Activated CD8-positive, alpha-beta memory T cell treated with anti-CD3 and anti-CD28 coated beads for 1 hour (primary cell): ENCODE measurements around the gene ACKR1.

Source experiments
- DNase-seq, 2 donors: peaks; one replicate each; pipeline ENCODE4 v3.0.0-alpha.2; 2020; ENCODE audit warnings: low read depth in 1 of 2; ENCODE audit errors: extremely low read depth in 1 of 2

Gene ACKR1

DNA sequence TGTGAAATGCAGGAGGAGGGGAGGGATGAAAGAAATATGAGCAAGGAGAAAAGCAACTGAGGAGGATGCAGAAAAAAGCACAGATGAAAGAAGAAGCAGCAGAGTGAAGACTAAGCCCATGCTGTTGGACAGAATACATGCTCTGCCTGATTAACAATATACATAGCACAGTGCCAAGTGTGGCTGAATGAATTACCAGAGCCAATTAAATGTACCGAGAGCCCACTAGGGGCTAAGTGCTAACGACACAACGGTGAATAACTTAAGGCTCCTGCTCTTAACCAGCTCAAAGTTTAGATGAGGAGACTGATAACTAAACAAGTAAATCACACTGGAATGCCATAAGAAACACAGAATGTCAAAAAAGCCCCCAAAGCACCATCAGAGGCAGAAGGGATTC is 17.6 kb upstream of the ACKR1 start:
- DNase-seq, result no peak

DNA sequence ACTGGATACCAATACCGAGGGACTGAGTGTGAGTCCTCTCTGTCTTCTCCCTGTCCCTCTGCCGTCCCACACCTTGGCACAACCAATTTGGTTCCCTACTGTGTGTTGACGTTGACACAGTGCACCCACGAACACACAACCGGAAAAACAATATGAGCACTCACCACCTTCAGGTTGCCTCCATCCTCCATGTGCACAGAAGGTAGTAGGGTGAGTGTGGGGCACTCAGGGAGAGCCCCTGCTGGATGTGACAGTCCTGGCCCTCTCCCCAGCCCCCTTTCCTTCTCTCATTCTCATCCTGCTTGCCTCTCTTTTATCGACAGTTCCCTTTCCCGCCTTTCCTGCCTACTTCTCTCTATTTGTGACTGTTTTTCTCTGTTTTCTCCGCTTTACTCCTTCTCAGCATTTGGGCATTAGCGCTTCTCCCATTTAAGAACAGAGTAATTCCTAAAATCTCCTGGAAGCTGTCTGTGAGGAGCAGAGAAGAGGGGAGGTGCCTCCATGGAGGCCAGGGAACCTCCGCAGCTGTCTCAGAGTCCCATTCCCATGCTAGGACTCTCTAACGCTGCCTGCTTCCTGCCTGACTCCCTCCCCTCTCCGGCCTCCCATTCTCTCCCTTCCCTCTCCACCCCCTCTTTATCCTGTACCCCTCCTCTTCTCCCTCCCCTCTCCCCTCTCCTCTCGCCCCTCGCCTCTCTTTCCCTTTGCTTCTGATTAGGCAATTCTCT is 16.9 kb upstream of the ACKR1 start:
- no peak for DNase-seq

DNA sequence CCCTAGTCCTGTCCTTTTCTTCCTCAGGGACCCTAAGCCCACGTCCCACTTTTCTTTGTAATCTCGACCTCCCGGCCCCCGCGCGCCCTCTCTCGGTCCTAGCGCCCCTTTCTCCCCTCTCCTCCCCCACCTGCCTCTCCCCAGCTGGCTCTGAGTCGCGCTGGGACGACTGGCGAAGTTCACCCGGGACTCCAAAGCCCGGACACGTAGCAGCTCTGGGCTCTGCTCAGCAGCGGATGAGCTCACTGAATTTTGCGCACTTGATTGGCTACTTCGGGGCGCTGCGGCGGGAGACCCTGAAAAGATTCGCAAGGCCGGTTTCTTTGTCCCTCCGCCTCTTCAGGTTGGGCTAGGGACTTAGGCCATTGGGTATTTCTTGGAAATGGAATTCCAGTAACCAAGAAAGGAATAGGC is 16.3 kb upstream of the ACKR1 start:
- DNase-seq, result no peak

DNA sequence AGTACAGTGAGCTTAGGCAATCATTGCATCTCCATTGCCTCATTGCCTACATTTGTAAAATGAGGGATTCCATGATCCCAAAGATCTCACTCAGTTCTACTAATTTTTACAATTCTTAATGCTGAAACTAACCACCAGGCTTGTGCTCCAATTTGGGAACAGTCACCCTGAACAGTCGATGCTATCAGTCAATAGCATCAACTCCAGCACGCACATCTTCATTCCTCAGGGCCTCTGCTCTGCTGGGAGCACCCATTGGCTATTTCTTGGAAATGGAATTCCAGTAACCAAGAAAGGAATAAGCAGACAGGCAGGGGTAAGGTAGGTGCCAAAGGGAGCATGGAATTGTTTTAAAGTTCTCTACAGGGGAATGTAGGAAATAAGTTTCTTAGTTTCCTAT is 14.2 kb upstream of the ACKR1 start:
- DNase-seq, result no peak

DNA sequence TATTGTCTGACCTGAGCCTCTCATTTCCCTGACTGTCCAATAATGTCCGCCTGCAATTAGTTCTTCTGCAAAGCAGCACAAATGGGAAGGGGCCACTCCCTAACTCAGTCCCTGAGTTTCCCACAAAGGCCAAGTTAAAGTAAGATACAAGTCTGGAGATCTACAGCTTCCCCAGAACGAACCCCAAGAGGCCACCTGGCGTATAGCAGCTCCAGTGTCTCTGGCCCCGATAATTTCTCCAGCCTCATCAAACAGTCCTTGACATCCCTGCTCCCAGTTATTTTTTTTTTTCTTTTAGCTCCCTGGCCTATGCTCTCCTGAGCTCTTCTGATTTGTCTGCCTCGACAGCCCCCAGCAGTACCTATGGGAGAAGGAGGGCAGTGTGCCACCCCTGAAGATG is 8.1 kb upstream of the ACKR1 start:
- DNase-seq, result no peak

DNA sequence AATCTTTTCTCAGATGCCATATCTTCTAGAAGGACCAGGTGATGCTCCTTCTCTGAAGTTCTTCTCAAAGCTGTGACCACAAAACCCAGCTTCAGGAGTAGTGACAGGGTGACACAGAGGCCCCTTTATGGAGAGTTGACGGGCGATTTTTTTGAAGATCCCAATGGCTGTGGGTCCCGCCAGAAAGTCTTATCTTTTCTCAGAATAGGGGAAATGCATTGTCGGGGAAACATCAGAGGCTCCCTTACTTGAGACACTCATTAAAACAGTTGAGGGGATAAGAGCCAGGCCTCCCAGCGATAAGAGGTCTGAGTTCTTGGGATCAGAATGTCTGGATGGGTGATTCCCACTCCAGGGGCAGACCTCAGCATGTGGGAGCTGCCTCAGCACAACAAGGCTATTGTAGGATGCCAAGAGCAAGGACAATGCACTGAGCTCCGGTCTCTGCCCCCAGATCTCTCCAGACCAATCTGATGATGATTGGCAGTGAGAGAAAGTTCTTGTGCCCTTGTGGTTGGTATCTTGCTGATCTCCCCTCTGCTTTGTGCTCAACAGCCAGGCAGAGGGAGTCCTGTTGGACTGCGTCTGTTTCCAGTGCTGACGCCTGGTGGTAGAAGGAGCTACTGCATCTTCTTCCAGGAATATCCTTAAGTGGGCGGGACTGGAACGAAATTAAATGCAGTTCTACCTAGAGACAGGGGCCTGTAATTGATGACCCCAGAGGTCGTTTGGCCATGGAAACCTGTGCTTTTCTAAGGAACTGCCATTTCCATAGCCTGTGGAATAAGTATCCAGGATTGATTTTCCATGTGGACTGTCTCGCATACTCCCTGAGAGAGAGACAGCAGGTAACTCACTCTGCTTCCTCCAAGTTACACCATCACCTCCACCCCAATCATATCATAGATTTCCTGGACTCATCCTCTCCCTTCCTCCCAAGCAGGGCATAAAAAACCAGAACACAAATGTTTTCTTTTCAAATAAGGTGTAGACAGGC is 6.8 kb upstream of the ACKR1 start:
- DNase-seq, result no peak

DNA sequence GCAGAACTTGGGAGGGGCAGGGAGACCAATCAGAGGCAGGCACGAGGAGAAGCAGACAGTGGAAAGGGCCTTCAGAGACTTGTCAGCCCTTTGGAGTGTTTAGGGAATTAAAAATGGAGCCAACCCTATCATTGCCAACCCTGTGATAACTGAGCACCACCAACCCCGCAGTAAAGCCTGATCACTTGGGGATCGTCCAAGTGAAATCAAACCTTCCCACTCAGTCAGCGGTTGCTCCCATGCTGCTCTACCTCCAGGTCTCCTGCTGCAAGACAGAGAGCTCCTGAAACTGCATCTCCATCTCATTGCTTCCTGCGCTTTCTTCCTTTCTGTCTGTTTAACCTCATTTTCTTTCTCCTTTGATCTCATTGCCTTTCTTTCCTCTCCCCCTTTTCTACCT is 4.8 kb upstream of the ACKR1 start:
- DNase-seq, result no peak

DNA sequence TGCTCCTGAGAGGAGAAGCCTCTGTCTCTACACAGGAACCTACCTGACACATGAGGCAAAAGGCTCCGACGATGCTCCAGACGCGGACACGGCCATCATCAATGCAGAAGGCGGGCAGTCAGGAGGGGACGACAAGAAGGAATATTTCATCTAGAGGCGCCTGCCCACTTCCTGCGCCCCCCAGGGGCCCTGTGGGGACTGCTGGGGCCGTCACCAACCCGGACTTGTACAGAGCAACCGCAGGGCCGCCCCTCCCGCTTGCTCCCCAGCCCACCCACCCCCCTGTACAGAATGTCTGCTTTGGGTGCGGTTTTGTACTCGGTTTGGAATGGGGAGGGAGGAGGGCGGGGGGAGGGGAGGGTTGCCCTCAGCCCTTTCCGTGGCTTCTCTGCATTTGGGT is 3.9 kb upstream of the ACKR1 start:
- DNase-seq, result no peak

DNA sequence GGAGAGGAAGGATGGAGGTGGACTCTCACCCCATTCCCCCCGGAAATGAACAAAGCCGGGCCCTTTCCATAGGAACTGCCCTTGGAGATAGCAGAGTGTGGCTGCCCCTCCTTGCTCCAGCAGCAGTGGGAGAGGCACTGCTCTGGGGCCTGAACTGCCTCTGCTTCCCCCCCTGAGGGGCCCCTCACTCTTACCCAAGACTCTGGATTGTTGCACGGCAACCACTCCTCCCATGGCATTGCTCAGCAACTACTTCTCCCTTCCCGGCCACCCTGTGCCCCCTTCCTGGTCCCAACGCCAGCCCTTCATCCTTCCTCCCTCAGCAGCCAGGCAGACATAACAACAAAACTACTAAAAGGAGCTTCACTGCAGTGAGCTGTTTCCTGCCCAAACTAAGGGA is 3.0 kb upstream of the ACKR1 start:
- no peak for DNase-seq

DNA sequence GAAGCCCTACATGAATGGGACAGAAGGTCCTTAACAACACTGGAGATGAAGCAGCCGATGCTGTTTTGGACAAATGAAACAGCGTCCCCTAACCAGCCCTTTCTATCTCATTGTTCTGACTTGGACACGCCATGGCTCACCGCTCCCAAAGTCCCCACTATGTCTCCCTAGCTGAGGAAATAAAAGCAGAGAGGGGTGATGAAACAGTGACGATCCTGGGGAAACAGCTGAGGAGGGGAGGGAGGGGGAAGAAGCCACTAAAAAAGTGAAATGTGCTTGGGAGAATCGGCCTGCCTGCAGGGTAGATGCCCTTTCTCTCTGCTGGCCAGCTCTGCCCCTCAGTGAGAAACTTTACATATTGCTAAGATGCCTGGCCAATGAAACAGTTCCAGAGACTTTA is 1.1 kb upstream of the ACKR1 start:
- DNase-seq, result no peak

DNA sequence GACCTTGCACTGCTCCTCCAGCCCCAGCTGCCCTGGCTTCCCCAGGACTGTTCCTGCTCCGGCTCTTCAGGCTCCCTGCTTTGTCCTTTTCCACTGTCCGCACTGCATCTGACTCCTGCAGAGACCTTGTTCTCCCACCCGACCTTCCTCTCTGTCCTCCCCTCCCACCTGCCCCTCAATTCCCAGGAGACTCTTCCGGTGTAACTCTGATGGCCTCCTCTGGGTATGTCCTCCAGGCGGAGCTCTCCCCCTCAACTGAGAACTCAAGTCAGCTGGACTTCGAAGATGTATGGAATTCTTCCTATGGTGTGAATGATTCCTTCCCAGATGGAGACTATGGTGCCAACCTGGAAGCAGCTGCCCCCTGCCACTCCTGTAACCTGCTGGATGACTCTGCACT is 550 bp downstream of the ACKR1 start:
- DNase-seq, result no peak

DNA sequence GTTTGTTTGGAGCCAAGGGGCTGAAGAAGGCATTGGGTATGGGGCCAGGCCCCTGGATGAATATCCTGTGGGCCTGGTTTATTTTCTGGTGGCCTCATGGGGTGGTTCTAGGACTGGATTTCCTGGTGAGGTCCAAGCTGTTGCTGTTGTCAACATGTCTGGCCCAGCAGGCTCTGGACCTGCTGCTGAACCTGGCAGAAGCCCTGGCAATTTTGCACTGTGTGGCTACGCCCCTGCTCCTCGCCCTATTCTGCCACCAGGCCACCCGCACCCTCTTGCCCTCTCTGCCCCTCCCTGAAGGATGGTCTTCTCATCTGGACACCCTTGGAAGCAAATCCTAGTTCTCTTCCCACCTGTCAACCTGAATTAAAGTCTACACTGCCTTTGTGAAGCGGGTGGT is 1.4 kb downstream of the ACKR1 start:
- DNase-seq, result no peak

DNA sequence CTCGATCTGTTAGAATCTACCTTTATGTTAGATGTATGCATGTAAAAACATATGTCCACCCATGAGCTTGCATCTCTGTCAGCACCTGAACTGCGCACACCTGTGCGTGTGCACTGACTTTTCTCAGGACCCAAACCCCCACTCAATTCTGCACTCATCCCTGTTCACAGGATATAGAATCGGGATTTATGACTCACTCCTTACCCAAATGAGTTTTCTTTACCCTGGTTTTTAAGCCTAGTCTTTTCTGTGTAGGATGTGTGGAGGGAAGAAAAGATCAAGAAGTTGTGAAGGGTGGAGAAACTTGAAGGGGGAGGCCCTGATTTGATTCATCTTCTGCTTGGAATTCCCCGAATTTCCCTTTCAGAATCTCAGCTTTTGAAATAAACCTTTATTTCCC is 2.4 kb downstream of the ACKR1 start:
- no peak for DNase-seq

DNA sequence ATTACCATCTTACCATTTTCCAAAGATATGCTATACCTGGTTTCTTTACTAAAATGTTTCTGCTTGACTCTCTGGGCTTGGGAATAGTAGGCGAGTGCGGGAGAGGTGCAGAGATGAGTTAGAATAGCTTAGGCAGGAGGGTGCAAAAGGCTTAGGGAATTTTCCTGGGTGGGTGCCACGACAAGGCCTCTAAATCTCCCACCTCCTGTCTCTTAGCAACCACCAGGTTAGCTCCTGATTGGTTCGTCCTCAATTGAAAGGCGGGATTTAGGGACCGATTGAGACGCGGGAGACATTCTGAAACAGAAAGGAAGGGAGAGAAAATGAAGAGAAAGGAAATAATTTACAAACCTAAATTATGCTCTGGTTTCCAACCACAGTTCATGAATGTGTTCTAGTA is 3.1 kb downstream of the ACKR1 start:
- DNase-seq, result no peak

DNA sequence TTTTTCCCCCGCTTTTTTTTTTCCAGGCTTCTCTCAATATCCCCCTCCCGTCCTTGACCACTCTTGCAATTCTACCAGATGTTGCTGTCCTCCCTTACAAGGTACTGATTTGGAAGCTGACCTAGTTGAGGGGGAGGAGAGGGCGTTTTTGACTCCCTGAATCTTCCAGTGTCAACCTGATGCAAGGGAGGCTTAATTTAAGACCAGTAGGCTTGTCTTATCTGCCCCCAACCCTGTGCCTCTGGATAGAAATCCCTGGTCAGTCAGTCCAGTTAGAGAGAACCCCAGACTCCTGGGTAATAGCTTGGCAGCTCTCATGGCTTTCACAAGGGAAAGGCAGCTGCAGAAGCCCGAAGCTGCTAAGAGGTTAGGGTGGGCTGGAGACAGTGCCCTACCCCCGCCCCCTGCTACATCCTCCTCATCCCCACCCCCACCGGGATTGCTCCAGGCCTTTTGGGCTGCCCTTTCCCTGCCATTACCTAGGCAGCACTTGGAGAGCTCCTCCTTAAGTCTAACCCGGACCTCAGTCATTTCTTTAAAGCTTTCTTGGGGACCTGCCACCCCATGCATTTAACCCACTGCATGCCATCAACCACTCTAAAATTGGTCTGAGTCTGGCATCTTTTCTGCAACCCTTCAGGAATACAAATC is 3.6 kb downstream of the ACKR1 start:
- no peak for DNase-seq

DNA sequence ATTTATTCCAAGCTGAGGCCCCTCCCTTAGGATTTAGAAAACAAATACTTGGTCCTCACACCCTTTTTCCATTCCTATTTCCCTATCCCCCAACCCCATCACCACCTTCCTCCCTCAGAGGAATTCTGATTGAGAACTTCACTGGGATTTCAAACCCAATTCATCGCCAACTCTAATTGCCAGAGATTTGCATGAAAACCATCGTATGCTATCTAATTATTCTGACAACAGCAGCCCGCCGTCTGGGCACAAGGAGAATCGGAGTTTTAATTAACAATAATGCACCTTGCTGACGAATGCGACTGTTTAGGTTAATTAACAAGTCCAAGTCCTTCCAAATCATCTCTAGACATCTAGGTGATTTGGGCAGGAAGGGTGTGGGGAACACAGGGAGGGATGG is 4.4 kb downstream of the ACKR1 start:
- DNase-seq, result no peak

DNA sequence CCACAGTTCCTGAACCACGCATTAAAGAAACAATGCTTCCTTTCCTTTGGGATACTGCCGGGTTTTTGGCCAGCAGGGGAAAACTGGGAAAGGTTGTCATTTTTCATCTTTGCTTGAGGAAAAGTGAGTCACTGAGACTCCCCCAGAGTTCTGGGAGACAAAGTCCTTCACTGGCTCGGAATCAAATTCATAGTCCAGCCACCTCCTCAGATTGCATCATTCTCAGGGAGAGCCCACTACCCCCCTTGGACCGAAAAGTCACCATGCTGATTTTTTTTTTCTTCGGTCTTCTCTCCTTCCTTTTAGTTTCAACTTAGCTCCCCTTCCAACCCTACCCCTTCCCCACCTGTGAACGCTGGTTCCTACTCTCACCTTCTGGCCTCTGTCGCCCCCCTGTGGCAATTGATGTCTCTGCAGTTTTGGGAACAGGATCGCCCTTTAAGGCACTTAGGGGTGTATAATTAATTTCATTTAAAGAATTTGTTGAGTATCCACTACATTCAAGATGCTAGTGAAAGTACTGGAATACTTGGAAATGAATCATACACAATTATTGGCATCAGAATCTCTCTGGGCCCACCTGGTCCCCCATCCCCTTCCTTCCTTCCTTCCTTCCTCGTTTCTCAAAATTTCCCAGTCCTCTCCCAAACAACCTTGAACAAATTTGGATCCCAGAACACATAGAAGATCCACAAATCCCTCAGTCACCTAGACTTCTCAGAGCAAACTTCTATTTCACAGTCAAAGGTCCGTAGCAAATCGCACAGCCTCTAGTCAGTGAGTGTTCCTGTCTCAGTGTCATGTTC is 6.9 kb downstream of the ACKR1 start:
- peak in 1 of 2 donors; percentile 24 for DNase-seq

DNA sequence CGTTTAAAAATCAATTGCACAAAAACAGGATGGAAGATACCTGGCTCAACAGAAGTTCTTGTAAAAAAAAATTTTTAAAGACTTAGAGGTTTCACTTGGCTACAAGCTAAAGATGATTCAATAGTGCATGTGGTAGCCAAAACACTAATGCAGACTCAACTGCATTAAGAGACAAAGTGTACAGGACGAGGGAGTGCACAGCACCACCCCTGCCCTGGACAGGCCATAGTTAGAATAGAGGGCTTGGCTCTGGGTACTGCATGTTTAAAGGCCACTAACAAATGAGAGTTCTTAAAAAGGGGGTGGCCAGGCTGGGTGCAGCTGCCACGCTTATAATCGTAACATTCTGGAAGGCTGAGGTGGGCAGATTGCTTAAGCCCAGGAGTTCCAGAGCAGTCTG is 7.9 kb downstream of the ACKR1 start:
- DNase-seq, result no peak

DNA sequence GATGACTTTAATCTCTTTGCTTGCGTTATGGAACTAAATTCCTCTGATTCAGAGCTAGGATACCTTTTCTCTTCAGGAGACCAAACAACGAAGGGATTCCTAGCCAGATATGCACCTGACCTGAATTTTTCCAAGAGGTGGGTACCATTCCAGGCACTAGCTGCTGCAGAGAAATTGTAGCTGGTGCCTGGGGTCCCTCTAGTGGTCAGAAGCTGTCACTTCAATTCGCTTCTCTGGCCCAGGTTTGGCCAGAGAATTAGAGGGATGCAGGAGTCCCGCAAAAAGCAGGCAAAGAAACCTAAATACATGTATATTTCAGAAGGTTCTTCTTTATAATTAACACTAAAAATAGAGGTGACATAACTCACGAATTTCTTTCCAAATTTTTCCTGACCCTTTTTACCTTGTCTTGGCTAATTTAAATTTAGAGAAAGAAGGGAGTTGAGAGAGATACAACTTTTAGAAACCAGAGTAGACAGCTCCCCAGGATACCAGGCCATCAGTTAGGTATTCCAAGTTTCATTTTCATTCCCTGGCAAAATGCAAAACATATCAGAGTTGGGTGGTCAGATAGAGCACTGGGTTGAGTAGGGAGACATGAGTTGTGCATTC is 9.6 kb downstream of the ACKR1 start:
- peak in 1 of 2 donors; percentile 3 for DNase-seq
